DND-41 (cell line): Measurements from ENCODE around the gene ZNF519.
"Not testable (repeated sequence)": the region's sequence is repeated elsewhere in the genome, so short reads cannot be mapped to it uniquely, and the experiment has no call there.

Experiments used
- CTCF ChIP-seq: IDR thresholded peaks from 2 replicates; pipeline ENCODE4 v1.5.1; 2012; ENCODE audit warnings: borderline replicate concordance, low read length, moderate library complexity, mild to moderate bottlenecking; ENCODE audit not compliant: poor library complexity, severe bottlenecking; ENCODE audit errors: extremely low read depth
- EZH2 ChIP-seq: IDR thresholded peaks from 3 replicates; pipeline ENCODE4 v1.6.1; 2012; ENCODE audit warnings: borderline replicate concordance, low read depth, mild to moderate bottlenecking, moderate library complexity, low read length, inconsistent platforms; ENCODE audit not compliant: severe bottlenecking

GRCh38 chr18:14177540-14178320 is 45.5 kb upstream of the ZNF519 start:
- not testable (repeated sequence) for TF ChIP-seq CTCF, EZH2
